Activated T-cell treated with anti-CD3 and anti-CD28 coated beads, Interleukin-2, amount 50 U/mL, for 72 hours (primary cell): ENCODE measurements around the gene DES. TPM values are rescaled to one million over a fixed set of nuclear protein-coding genes. Genes with fewer than 3 reads are reported as not detected.

Source experiments
- ATAC-seq, 2 donors: fragments of 150-1000 bp; cut with Tn5 transposase; replicated peaks in 1 of 2; 2 replicates each; pipeline ENCODE4 v1.10.0; 2021; ENCODE audit warnings: moderate library complexity in 2 of 2, mild to moderate bottlenecking in 1 of 2
- DNase-seq, 2 donors: peaks; one replicate each; pipeline ENCODE4 v3.0.0; 2021 to 2022; ENCODE audit warnings: mixed read lengths in 1 of 2
- H3K27ac Mint-ChIP-seq: one replicate; pipeline ENCODE4 v1.8.0; 2022; ENCODE audit warnings: mild to moderate bottlenecking, moderate library complexity, mixed read lengths
- H3K27me3 Mint-ChIP-seq: one replicate; pipeline ENCODE4 v1.8.0; 2022; ENCODE audit warnings: low read depth, mixed read lengths
- H3K36me3 Mint-ChIP-seq, 2 donors: one replicate each; pipeline ENCODE4 v1.8.0; 2022; ENCODE audit warnings: mixed read lengths in 2 of 2, mild to moderate bottlenecking in 1 of 2; ENCODE audit not compliant: insufficient read depth in 2 of 2
- H3K4me1 Mint-ChIP-seq: one replicate; pipeline ENCODE4 v1.8.0; 2022; ENCODE audit warnings: low read depth, mixed read lengths
- H3K4me3 Mint-ChIP-seq, 2 donors: one replicate each; pipeline ENCODE4 v1.8.0; 2022; ENCODE audit warnings: mild to moderate bottlenecking in 2 of 2, mixed read lengths in 2 of 2, moderate library complexity in 2 of 2
- H3K9me3 Mint-ChIP-seq, 2 donors: one replicate each; pipeline ENCODE4 v1.8.0; 2022; ENCODE audit warnings: mixed read lengths in 2 of 2
- total RNA-seq, 2 donors: library from RNA; stranded (reverse); gene quantifications; one replicate each; pipeline ENCODE4 v1.2.3, GENCODE V29; 2022

DES gene
- total RNA-seq, 2 donors from 2014 or later = 0.10 TPM; not detected in 1

- Mint-ChIP-seq H3K4me1 (peaks cover 10% of the 10 kb centered on the region), H3K27ac (peak overlapping the region; percentile 1)
- ATAC-seq = peak; percentile 44 to 53
Measured at GRCh38 chr2:219440388-219441256, 22.4 kb downstream of the DES start.

GRCh38 chr2:219441451-219442255 is 23.5 kb downstream of the DES start:
- ATAC-seq (peak; percentile 72 to 76), DNase-seq (peak; percentile 59 to 66)
- Mint-ChIP-seq H3K27me3 (peaks cover 20% of the 10 kb centered on the region), H3K9me3 (no peaks in the 10 kb centered on the region), H3K4me3 (peak overlapping the region; percentile 72 to 85), H3K4me1 (peaks cover 10% of the 10 kb centered on the region), H3K27ac (no peak overlapping the region), H3K36me3 (no peaks in the 10 kb centered on the region)

More at GRCh38 chr2:219440388-219441256, 22.4 kb downstream of the DES start:
- Mint-ChIP-seq H3K27me3 (peaks cover 20% of the 10 kb centered on the region), H3K9me3 (no peaks in the 10 kb centered on the region), H3K36me3 (no peaks in the 10 kb centered on the region), H3K4me3 (peak overlapping the region; percentile 72 to 85)
- no peak for DNase-seq

- Mint-ChIP-seq H3K9me3 (no peaks in the 10 kb centered on the region), H3K4me3 (peak overlapping the region; percentile 74 to 84), H3K27ac (no peak overlapping the region), H3K27me3 (peaks cover 20% of the 10 kb centered on the region), H3K36me3 (no peaks in the 10 kb centered on the region), H3K4me1 (peaks cover 10% of the 10 kb centered on the region)
- ATAC-seq = no peak
- no peak for DNase-seq
Measured at GRCh38 chr2:219442256-219443015, 24.3 kb downstream of the DES start.

GRCh38 chr2:219443016-219443696 is 25.0 kb downstream of the DES start:
- peak overlapping the region; percentile 74 to 84 for H3K4me3 Mint-ChIP-seq

GRCh38 chr2:219443697-219444023 is 25.5 kb downstream of the DES start:
- Mint-ChIP-seq H3K9me3 (no peaks in the 10 kb centered on the region), H3K27me3 (peaks cover 20% of the 10 kb centered on the region), H3K4me1 (peaks cover 10% of the 10 kb centered on the region), H3K27ac (no peak overlapping the region), H3K4me3 (no peak overlapping the region), H3K36me3 (no peaks in the 10 kb centered on the region)
- no peak for ATAC-seq
- no peak for DNase-seq

More at GRCh38 chr2:219443016-219443696, 25.0 kb downstream of the DES start:
- Mint-ChIP-seq H3K9me3 (no peaks in the 10 kb centered on the region), H3K36me3 (no peaks in the 10 kb centered on the region), H3K27ac (no peak overlapping the region), H3K4me1 (peaks cover 10% of the 10 kb centered on the region), H3K27me3 (peaks cover 20% of the 10 kb centered on the region)
- DNase-seq (no peak), ATAC-seq (no peak)

GRCh38 chr2:219444566-219445091 is 26.5 kb downstream of the DES start:
- no peak overlapping the region for H3K4me3 Mint-ChIP-seq
- no peaks in the 10 kb centered on the region for H3K36me3 Mint-ChIP-seq
- DNase-seq (no peak), ATAC-seq (no peak)
- H3K27ac Mint-ChIP-seq = no peak overlapping the region
- peaks cover 26% of the 10 kb centered on the region for H3K27me3 Mint-ChIP-seq
- peaks cover 10% of the 10 kb centered on the region for H3K4me1 Mint-ChIP-seq
- no peaks in the 10 kb centered on the region for H3K9me3 Mint-ChIP-seq

GRCh38 chr2:219445220-219445640 is 27.1 kb downstream of the DES start:
- Mint-ChIP-seq H3K27ac (no peak overlapping the region), H3K27me3 (peaks cover 31% of the 10 kb centered on the region), H3K4me3 (no peak overlapping the region), H3K4me1 (peaks cover 10% of the 10 kb centered on the region), H3K9me3 (no peaks in the 10 kb centered on the region), H3K36me3 (no peaks in the 10 kb centered on the region)
- no peak for ATAC-seq
- DNase-seq = no peak

- Mint-ChIP-seq H3K27me3 (peaks cover 25% of the 10 kb centered on the region), H3K36me3 (no peaks in the 10 kb centered on the region), H3K4me3 (no peak overlapping the region), H3K9me3 (no peaks in the 10 kb centered on the region), H3K27ac (no peak overlapping the region), H3K4me1 (peaks cover 5% of the 10 kb centered on the region)
- DNase-seq (no peak), ATAC-seq (no peak)
Measured at GRCh38 chr2:219446101-219446504, 27.9 kb downstream of the DES start.

- H3K4me1 Mint-ChIP-seq = no peaks in the 10 kb centered on the region
- no peaks in the 10 kb centered on the region for H3K36me3 Mint-ChIP-seq
- no peak overlapping the region for H3K27ac Mint-ChIP-seq
- no peaks in the 10 kb centered on the region for H3K9me3 Mint-ChIP-seq
- H3K4me3 Mint-ChIP-seq = no peak overlapping the region
- DNase-seq = no peak
- ATAC-seq = no peak
- peaks cover 20% of the 10 kb centered on the region for H3K27me3 Mint-ChIP-seq
Measured at GRCh38 chr2:219446689-219447088, 28.5 kb downstream of the DES start.

GRCh38 chr2:219447242-219448098 is 29.3 kb downstream of the DES start:
- Mint-ChIP-seq H3K4me3 (no peak overlapping the region), H3K36me3 (no peaks in the 10 kb centered on the region), H3K4me1 (no peaks in the 10 kb centered on the region), H3K9me3 (no peaks in the 10 kb centered on the region), H3K27me3 (peaks cover 19% of the 10 kb centered on the region), H3K27ac (no peak overlapping the region)
- ATAC-seq (no peak), DNase-seq (no peak)

GRCh38 chr2:219448099-219448775 is 30.1 kb downstream of the DES start:
- H3K4me1 Mint-ChIP-seq = no peaks in the 10 kb centered on the region
- no peak for DNase-seq
- ATAC-seq = peak; percentile 50
- no peaks in the 10 kb centered on the region for H3K9me3 Mint-ChIP-seq
- H3K27me3 Mint-ChIP-seq = peaks cover 11% of the 10 kb centered on the region
- H3K4me3 Mint-ChIP-seq = peak overlapping the region; percentile 22 to 65
- H3K27ac Mint-ChIP-seq = no peak overlapping the region
- no peaks in the 10 kb centered on the region for H3K36me3 Mint-ChIP-seq
